HEK293 (cell line): ENCODE measurements around the gene CACNA1D.

Experiments used
- CTCF ChIA-PET: fragments of 350-600 bp; formaldehyde crosslinking; extraction: SDS; loops from one replicate; lab custom pipeline; 2021; ENCODE audit warnings: antibody characterized with exemption; lab: Yijun Ruan, JAX
- POLR2A ChIA-PET: fragments of 300-600 bp; formaldehyde crosslinking; extraction: SDS; loops from one replicate; lab custom pipeline; 2020; ENCODE audit warnings: antibody characterized with exemption, inconsistent platforms; lab: Yijun Ruan, JAX
- H3K27ac ChIP-seq: fragments of 200-500 bp; sonication (Bioruptor generic); 2 replicates; pipeline ENCODE4 v1.5.1; 2014; ENCODE audit warnings: low read depth, low read length, control low read depth, inconsistent platforms; ENCODE audit errors: extremely low read depth
- H3K36me3 ChIP-seq, 2 experiments: fragments of 200-500 bp in 1 of 2; sonication (Bioruptor generic) in 1 of 2; 1 replicate in 1 of 2; 2 replicates in 1 of 2; pipeline ENCODE4 v1.5.1; 2014 to 2017; ENCODE audit warnings: inconsistent platforms in 2 of 2, low read length in 2 of 2; ENCODE audit not compliant: control insufficient read depth in 2 of 2, insufficient read depth in 1 of 2
- H3K4me1 ChIP-seq: fragments of 200-500 bp; sonication (Bioruptor generic); 2 replicates; pipeline ENCODE4 v1.5.1; 2014; ENCODE audit warnings: mild to moderate bottlenecking, low read length, inconsistent platforms; ENCODE audit not compliant: control insufficient read depth, insufficient read depth
- H3K4me3 ChIP-seq: 2 replicates; pipeline ENCODE4 v1.5.1; 2011; ENCODE audit warnings: low read depth, mild to moderate bottlenecking, control low read depth, low read length, moderate library complexity
- H3K9me3 ChIP-seq: fragments of 200-500 bp; sonication (Bioruptor generic); 2 replicates; pipeline ENCODE4 v1.5.1; 2014; ENCODE audit warnings: low read depth, low read length, inconsistent platforms; ENCODE audit not compliant: control insufficient read depth, insufficient read depth
- BCL6B ChIP-seq: fragments of 450-650 bp; formaldehyde crosslinking; IDR thresholded peaks from 2 replicates; pipeline ENCODE4 v1.5.1; 2017; ENCODE audit warnings: missing biosample characterization, missing genetic modification characterization
- FEZF1 ChIP-seq: fragments of 450-650 bp; formaldehyde crosslinking; IDR thresholded peaks from 2 replicates; pipeline ENCODE4 v1.5.1; 2016; ENCODE audit warnings: missing biosample characterization, missing genetic modification characterization
- KLF16 ChIP-seq: fragments of 450-650 bp; formaldehyde crosslinking; IDR thresholded peaks from 2 replicates; pipeline ENCODE4 v1.5.1; 2017; ENCODE audit warnings: missing biosample characterization, missing genetic modification characterization
- PRDM6 ChIP-seq: fragments of 450-650 bp; formaldehyde crosslinking; IDR thresholded peaks from 2 replicates; pipeline ENCODE4 v1.5.1; 2017; ENCODE audit warnings: missing biosample characterization, missing genetic modification characterization
- REST ChIP-seq: fragments of 450-650 bp; formaldehyde crosslinking; IDR thresholded peaks from 2 replicates; pipeline ENCODE4 v1.5.1; 2016; ENCODE audit warnings: missing biosample characterization, missing genetic modification characterization
- SP7 ChIP-seq: fragments of 450-650 bp; formaldehyde crosslinking; IDR thresholded peaks from 2 replicates; pipeline ENCODE4 v1.5.1; 2016; ENCODE audit warnings: missing biosample characterization, missing genetic modification characterization
- ZBTB44 ChIP-seq: fragments of 450-650 bp; IDR thresholded peaks from 2 replicates; pipeline ENCODE4 v1.5.1; 2018; ENCODE audit warnings: missing biosample characterization, mild to moderate bottlenecking, missing genetic modification characterization
- ZFP69B ChIP-seq: fragments of 450-650 bp; formaldehyde crosslinking; IDR thresholded peaks from 2 replicates; pipeline ENCODE4 v1.5.1; 2016; ENCODE audit warnings: missing biosample characterization, missing genetic modification characterization
- ZNF140 ChIP-seq: fragments of 450-650 bp; formaldehyde crosslinking; IDR thresholded peaks from 2 replicates; pipeline ENCODE4 v1.5.1; 2016; ENCODE audit warnings: missing biosample characterization, missing genetic modification characterization
- ZNF146 ChIP-seq: fragments of 450-650 bp; formaldehyde crosslinking; IDR thresholded peaks from 2 replicates; pipeline ENCODE4 v1.5.1; 2016; ENCODE audit warnings: missing biosample characterization, missing genetic modification characterization
- ZNF202 ChIP-seq: fragments of 450-650 bp; formaldehyde crosslinking; IDR thresholded peaks from 2 replicates; pipeline ENCODE4 v1.5.1; 2016; ENCODE audit warnings: missing biosample characterization, missing genetic modification characterization, borderline replicate concordance
- ZNF274 ChIP-seq, 2 experiments: fragments of 200-500 bp in 1 of 2; fragments of 450-650 bp in 1 of 2; sonication (Bioruptor generic) in 1 of 2; formaldehyde crosslinking in 1 of 2; IDR thresholded peaks; 2 replicates each; pipeline versions ENCODE4 v1.5.1 to v1.6.1; 2014 to 2016; ENCODE audit warnings: borderline replicate concordance in 1 of 2, inconsistent platforms in 1 of 2, low read length in 1 of 2, missing biosample characterization in 1 of 2, missing genetic modification characterization in 1 of 2
- ZNF366 ChIP-seq: fragments of 450-650 bp; formaldehyde crosslinking; conservative IDR thresholded peaks from 2 replicates; pipeline ENCODE4 v1.5.1; 2016; ENCODE audit warnings: missing biosample characterization, missing genetic modification characterization
- ZNF488 ChIP-seq: fragments of 450-650 bp; formaldehyde crosslinking; IDR thresholded peaks from 2 replicates; pipeline ENCODE4 v1.5.1; 2016; ENCODE audit warnings: missing biosample characterization, missing genetic modification characterization
- ZNF548 ChIP-seq: fragments of 450-650 bp; formaldehyde crosslinking; IDR thresholded peaks from 2 replicates; pipeline ENCODE4 v1.5.1; 2016; ENCODE audit warnings: missing biosample characterization, missing genetic modification characterization
- ZNF561 ChIP-seq: fragments of 450-650 bp; IDR thresholded peaks from 2 replicates; pipeline ENCODE4 v1.5.1; 2018; ENCODE audit warnings: missing biosample characterization, missing genetic modification characterization, borderline replicate concordance
- ZNF623 ChIP-seq: fragments of 450-650 bp; formaldehyde crosslinking; IDR thresholded peaks from 2 replicates; pipeline ENCODE4 v1.5.1; 2016; ENCODE audit warnings: missing biosample characterization, missing genetic modification characterization
- ZNF658 ChIP-seq: fragments of 450-650 bp; formaldehyde crosslinking; IDR thresholded peaks from 2 replicates; pipeline ENCODE4; 2016; ENCODE audit warnings: missing biosample characterization, missing genetic modification characterization
- ZNF777 ChIP-seq: fragments of 450-650 bp; formaldehyde crosslinking; IDR thresholded peaks from 2 replicates; pipeline ENCODE4 v1.5.1; 2017; ENCODE audit warnings: missing biosample characterization, missing genetic modification characterization, borderline replicate concordance
- ZSCAN16 ChIP-seq: fragments of 450-650 bp; formaldehyde crosslinking; IDR thresholded peaks from 2 replicates; pipeline ENCODE4 v1.5.1; 2016; ENCODE audit warnings: missing biosample characterization, missing genetic modification characterization
- ZSCAN30 ChIP-seq: fragments of 450-650 bp; IDR thresholded peaks from 2 replicates; pipeline ENCODE4 v1.5.1; 2018; ENCODE audit warnings: missing biosample characterization, mild to moderate bottlenecking, missing genetic modification characterization, moderate library complexity
- ZSCAN4 ChIP-seq: fragments of 450-650 bp; formaldehyde crosslinking; IDR thresholded peaks from 2 replicates; pipeline ENCODE4 v1.5.1; 2017; ENCODE audit warnings: missing biosample characterization, missing genetic modification characterization

CACNA1D gene

GRCh38 chr3:53729159-53729558 lies 234.7 kb downstream of the CACNA1D start:
- POLR2A ChIA-PET, result no interaction called here
- Histone ChIP-seq H3K4me3 (no peak overlapping the region), H3K4me1 (peaks cover 4% of the 10 kb centered on the region; the same call in 1 of the 2 replicates), H3K27ac (no peak overlapping the region)
- TF ChIP-seq ZNF777 (tag by site-specific recombination) (no peak), REST (no peak), ZNF561 (tag by site-specific recombination) (no peak), ZFP69B (tag by site-specific recombination) (no peak), ZNF202 (no peak), ZSCAN30 (tag by site-specific recombination) (no peak), ZNF488 (tag by site-specific recombination) (no peak), ZNF658 (no peak), ZNF146 (no peak), ZNF623 (tag by site-specific recombination) (no peak), ZSCAN4 (no peak), ZSCAN16 (tag by site-specific recombination) (no peak)
- TF ChIP-seq, all 188 proteins: peak for 0
- no peaks in the 10 kb centered on the region for H3K9me3 ChIP-seq
- H3K36me3 ChIP-seq, result no peaks in the 10 kb centered on the region
- CTCF ChIA-PET, result no interaction called here

- Histone ChIP-seq H3K9me3 (no peaks in the 10 kb centered on the region), H3K4me1 (peaks cover 4% of the 10 kb centered on the region; the same call in 1 of the 2 replicates), H3K4me3 (no peak overlapping the region), H3K36me3 (no peaks in the 10 kb centered on the region), H3K27ac (no peak overlapping the region)
- ChIA-PET CTCF (no interaction called here), POLR2A (no interaction called here)
- TF ChIP-seq ZNF274 (IDR thresholded peaks at IDR 0.05; ENCODE audit: low read length), result no peak
- no peak for TF ChIP-seq ZNF274 (tag by site-specific recombination; IDR thresholded peaks at IDR 0.05; ENCODE audit: borderline replicate concordance)
- TF ChIP-seq ZNF548 (tag by site-specific recombination), result no peak
- no peak for TF ChIP-seq ZNF140 (tag by site-specific recombination)
- TF ChIP-seq KLF16 (tag by site-specific recombination), result no peak
Measured at GRCh38 chr3:53729618-53730017, 235.2 kb downstream of the CACNA1D start.

- Histone ChIP-seq H3K4me3 (no peak overlapping the region), H3K9me3 (no peaks in the 10 kb centered on the region), H3K4me1 (peaks cover 4% of the 10 kb centered on the region; the same call in 1 of the 2 replicates), H3K27ac (no peak overlapping the region), H3K36me3 (no peaks in the 10 kb centered on the region)
- CTCF ChIA-PET, result interaction anchor here (0.7 kb wide), 1 partner anchor 45 kb away, joined by 3 read pairs; no protein-coding TSS in a partner anchor
- POLR2A ChIA-PET, result no interaction called here
- TF ChIP-seq ZNF366 (tag by site-specific recombination) (0 out of 2 replicates have a peak, but pooled peaks have one; percentile 22), BCL6B (tag by site-specific recombination) (no peak), PRDM6 (0 out of 2 replicates have a peak, but pooled peaks have one; percentile 36), FEZF1 (tag by site-specific recombination) (peak; percentile 43; the same call in 1 of the 2 replicates), SP7 (0 out of 2 replicates have a peak, but pooled peaks have one; percentile 28), ZBTB44 (peak; percentile 89)
Measured at GRCh38 chr3:53730576-53730975, 236.2 kb downstream of the CACNA1D start.
